ENCODE measurements around the gene IFT27. TPM values are rescaled to one million over a fixed set of nuclear protein-coding genes. Genes with fewer than 3 reads are reported as not detected.
A peak's percentile ranks its signal among the peaks of the same experiment; 100 is the strongest.

IFT27 gene, protein sequence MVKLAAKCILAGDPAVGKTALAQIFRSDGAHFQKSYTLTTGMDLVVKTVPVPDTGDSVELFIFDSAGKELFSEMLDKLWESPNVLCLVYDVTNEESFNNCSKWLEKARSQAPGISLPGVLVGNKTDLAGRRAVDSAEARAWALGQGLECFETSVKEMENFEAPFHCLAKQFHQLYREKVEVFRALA
- polyA plus RNA-seq (ENCODE audit: insufficient read depth in 1 of 5, insufficient read length in 5 of 5, low replicate concordance in 1 of 5), result 10 to 100 TPM; 42.4 to 52.2 (median 50.1) TPM
- long read RNA-seq, donor 1, transcript IFT27-205 (7 exons, 1,095 nt), result major isoform, 19 of 36 reads
- long read RNA-seq, donor 1, partial matches to known transcripts, result 13 of 36 reads
- long read RNA-seq, donor 1, other reads (novel, unspliced or antisense), result 0 of 36 reads
- long read RNA-seq, donor 2, transcript IFT27-205 (7 exons, 1,095 nt), result major isoform, 10 of 11 reads
- long read RNA-seq, donor 2, partial matches to known transcripts, result 0 of 11 reads
- long read RNA-seq, donor 2, other reads (novel, unspliced or antisense), result 0 of 11 reads
- long read RNA-seq, donor 3, transcript IFT27-205 (7 exons, 1,095 nt), result major isoform, 14 of 28 reads
- long read RNA-seq, donor 3, partial matches to known transcripts, result 12 of 28 reads
- long read RNA-seq, donor 3, other reads (novel, unspliced or antisense), result 0 of 28 reads
- long read RNA-seq, donor 4, transcript IFT27-205 (7 exons, 1,095 nt), result major isoform, 11 of 12 reads
- long read RNA-seq, donor 4, partial matches to known transcripts, result 0 of 12 reads
- long read RNA-seq, donor 4, other reads (novel, unspliced or antisense), result 0 of 12 reads
- long read RNA-seq, donor 5, transcript IFT27-205 (7 exons, 1,095 nt), result major isoform, 18 of 19 reads
- long read RNA-seq, donor 5, partial matches to known transcripts, result 0 of 19 reads
- long read RNA-seq, donor 5, other reads (novel, unspliced or antisense), result 0 of 19 reads
- long read RNA-seq, donor 6, transcript IFT27-205 (7 exons, 1,095 nt), result major isoform, 16 of 21 reads
- long read RNA-seq, donor 6, partial matches to known transcripts, result 5 of 21 reads
- long read RNA-seq, donor 6, other reads (novel, unspliced or antisense), result 0 of 21 reads
- long read RNA-seq, donor 7, transcript IFT27-205 (7 exons, 1,095 nt), result major isoform, 16 of 24 reads
- long read RNA-seq, donor 7, partial matches to known transcripts, result 7 of 24 reads
- long read RNA-seq, donor 7, other reads (novel, unspliced or antisense), result 0 of 24 reads
- long read RNA-seq, donor 8, transcript IFT27-205 (7 exons, 1,095 nt), result major isoform, 5 of 5 reads
- long read RNA-seq, donor 8, partial matches to known transcripts, result 0 of 5 reads
- long read RNA-seq, donor 8, other reads (novel, unspliced or antisense), result 0 of 5 reads

DNA sequence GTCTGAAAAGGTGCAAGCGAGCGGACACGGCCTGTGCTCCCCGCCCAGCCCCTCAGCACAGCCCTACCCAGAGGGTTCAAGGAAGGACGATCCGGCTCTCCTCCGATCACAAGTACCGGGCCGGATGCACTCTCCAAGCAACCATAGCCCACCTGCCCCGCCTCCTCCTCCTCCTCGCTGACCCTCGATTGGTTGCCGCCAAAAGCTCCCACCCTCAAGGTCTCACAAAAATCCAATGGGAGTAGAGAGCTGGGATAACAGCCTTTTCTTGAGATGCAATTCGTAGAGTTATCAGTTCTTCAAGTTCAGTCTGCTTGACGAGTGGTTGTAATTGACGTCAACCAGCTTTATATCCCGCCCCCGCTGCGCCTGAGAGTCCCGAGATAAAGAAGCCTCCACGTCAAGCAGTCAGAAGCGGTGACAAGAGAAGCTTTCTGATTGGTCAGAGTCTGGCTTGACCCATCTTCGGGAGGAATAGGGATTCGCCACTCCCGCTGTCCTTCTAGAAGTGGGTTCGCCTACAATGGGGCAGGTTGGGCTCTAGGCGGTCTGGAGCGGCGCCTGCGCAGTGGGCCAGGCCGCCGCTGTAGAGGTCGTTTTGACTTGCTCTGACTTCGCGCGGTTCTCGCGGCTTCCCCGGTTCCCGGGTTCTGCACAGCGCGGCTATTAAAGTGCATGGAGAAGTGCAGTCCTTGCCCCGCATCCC lies at the start of gene IFT27:
TSS of gene IFT27 (minus strand) at position 156 of the 706 bp plus-strand sequence. CDS start 412 bp downstream, outside the sequence.
- DNase-seq, result peak; percentile 99

DNA sequence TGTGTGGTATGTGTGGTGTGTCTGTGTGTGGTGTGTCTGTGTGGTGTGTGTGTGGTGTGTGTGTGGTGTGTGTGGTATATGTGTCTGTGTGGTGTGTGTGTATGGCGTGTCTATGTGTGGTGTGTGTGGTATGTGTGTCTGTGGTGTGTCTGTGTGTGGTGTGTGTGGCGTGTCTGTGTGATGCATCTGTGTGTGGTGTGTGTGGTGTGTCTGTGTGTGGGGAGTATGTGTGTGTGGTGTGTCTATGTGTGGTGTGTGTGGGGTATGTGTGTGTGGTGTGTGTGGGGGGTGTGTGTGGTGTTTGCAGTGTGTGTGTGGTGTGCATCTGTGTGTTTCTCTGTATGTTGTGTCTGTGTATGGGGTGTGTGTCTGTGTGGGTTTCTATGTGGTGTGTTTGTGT lies 48.7 kb upstream of the IFT27 start:
- no peak for DNase-seq

DNA sequence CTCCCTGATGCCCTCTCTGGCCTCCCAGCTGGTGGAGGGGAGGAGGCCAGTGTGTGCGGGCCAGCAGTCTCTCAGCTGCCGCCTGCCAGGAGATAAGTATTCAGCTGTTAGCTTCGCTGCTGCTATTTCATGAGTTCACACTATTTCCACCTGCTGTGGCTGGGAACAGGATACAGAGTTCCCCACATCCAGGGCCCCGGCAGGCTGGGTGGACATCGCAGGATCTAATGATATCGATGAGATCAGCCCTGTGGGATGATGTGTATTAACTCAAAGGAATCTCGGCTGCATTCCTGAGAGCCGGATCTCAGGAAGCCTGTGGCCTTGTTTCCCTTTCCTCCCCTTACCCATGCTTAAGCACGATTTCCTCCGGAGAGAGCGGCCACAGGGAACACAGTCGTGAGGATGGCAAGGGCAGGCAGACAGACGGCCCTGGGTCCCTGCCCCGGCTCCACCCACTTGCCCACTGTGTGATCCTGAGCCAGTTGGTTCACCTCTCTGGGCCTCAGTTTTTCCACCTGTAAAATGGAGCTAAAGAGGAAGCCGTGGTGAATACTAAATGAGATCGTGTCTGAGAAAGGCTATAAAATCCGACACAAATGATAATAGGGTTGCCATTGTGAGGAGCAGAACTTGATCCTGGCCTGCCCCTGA lies 47.4 kb upstream of the IFT27 start:
- DNase-seq, result no peak

- DNase-seq, result no peak
Observed at GRCh38 chr22:36822581-36822980, 46.7 kb upstream of the IFT27 start.

- no peak for DNase-seq
Observed at GRCh38 chr22:36819112-36819511, 43.2 kb upstream of the IFT27 start.

- no peak for DNase-seq
Observed at GRCh38 chr22:36818010-36818642, 42.2 kb upstream of the IFT27 start.

- no peak for DNase-seq
Observed at GRCh38 chr22:36817525-36817848, 41.6 kb upstream of the IFT27 start.

DNA sequence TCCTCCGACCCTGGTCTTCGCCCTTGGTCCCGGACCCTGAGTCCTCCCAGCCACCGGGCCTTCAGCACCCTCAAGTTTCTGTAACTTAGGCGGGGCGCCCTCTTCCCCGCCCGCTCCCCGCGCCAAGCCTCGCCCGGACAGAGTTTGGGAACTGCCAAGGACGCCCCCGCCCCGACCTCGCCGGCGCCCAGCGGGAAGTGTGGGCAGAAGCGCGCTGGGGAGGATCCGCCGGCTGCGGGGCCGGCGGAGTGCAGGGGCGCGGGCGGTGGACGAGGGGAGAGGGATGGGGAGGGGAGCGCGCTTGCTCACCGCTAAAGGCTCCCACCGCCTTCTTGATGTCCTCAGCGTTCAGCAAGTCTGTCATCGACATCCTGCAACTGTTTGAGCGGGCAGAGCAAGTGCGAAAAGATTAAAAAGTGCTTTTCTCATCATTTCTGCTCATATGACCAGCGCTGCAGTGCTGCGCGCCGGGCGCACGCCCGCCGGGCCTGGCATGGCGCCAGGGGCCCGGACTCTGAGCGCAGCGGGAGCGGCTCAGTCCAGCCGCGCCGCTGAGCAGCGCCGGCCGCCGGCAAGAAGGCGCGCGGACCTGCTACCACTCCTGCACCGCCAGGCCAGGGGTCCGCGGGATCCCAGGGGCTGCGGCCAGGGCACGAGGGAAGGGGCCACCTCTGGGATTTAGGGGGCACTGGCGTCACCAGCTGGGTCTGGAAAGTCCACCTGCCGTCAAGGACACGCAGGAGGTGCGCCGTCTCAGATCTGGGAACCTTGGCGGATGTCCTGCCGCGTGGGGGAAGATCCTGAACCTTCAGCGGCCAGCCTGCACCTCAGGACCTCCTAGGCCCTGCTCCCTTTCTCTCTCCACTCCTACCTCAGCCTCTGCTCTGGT lies 41.0 kb upstream of the IFT27 start, which contains the start of gene PVALB:
TSS of gene PVALB (minus strand) at position 400 of the 889 bp plus-strand sequence. CDS start at position 370, 30 bp downstream.
- DNase-seq, result peak; percentile 75 to 76

DNA sequence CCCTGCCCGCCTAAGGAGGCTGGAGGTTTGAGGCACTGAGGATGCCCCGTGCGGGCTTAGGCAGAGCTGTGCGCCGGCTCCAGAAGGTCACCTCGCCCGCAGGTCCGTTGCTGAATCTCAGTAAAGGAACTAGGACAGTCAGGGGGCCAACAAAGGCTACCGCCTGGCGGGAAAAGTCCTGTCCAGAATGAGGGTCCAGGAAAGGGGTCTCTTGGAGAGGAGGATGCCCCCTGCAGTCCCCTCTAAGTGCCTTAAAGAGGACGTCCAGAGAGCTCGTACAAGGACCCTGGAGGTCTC lies 40.4 kb upstream of the IFT27 start:
- no peak for DNase-seq

- DNase-seq, result no peak
Observed at GRCh38 chr22:36815558-36816338, 39.8 kb upstream of the IFT27 start.

- no peak for DNase-seq
Observed at GRCh38 chr22:36814801-36815200, 38.9 kb upstream of the IFT27 start.

- no peak for DNase-seq
Observed at GRCh38 chr22:36811094-36811800, 35.3 kb upstream of the IFT27 start.

DNA sequence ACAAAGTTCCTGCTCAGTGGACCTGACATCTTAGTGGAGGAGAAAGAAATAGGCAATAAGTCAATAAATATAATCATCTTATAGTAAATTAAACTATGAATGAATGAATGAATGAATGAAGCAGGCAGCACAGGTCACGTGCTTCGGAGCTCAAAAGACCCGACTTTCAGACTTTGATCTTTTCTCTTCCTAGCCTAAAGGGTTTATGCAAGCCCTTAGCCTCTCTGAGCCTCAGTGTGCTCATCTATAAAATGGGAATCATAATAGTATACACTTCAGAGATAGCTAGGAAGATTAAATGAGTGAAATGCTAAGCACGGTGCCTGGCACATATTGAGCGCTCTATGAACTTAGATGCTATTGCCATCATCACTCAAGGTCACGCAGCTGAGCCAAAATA lies 33.4 kb upstream of the IFT27 start:
- no peak for DNase-seq

GRCh38 chr22:36808721-36809344 lies 32.9 kb upstream of the IFT27 start:
- no peak for DNase-seq

- DNase-seq, result no peak
Observed at GRCh38 chr22:36807627-36808026, 31.7 kb upstream of the IFT27 start.

- no peak for DNase-seq
Observed at GRCh38 chr22:36806835-36807234, 30.9 kb upstream of the IFT27 start.

DNA sequence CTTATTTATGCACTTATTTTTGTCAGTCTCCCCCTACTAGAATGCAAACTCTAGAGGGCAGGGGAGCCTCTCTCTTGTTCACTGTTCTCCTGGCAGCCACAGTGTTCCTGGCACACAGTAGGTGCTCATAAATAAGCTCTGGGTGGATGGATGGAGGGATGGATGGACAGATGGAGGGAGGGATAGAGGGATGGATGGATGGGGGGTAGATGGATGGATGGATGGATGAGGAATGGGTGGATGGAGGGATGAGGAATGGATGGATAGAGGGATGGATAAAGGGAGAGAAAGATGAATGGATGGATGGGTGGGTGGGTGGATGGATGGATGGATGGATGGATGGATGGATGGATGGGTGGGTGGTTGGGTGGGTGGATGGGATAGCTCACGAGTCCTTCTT lies 27.4 kb upstream of the IFT27 start:
- DNase-seq, result no peak

Data from right lung (tissue), 10 donors.